A673 (cell line): ENCODE measurements around the gene SUPT5H. TPM values are rescaled to one million over a fixed set of nuclear protein-coding genes. Genes with fewer than 3 reads are reported as not detected.

Source experiments
- BruUV-seq: library from RNA; stranded (reverse); fragments of 400-500 nt; replicated peaks from 2 replicates; lab custom pipeline; 2021; lab: Mats Ljungman, UMichigan
- CTCF ChIA-PET: fragments of 300-600 bp; sonication (Branson Sonifier 250); formaldehyde crosslinking; loops from one replicate; lab custom pipeline; 2022; ENCODE audit warnings: antibody characterized with exemption; lab: Charles Lee
- POLR2A ChIA-PET: fragments of 300-600 bp; sonication (Branson Sonifier 250); formaldehyde crosslinking; loops from one replicate; lab custom pipeline; 2022; ENCODE audit warnings: antibody characterized with exemption; ENCODE audit not compliant: low non-redundant PET; lab: Charles Lee
- DNase-seq: peaks from one replicate; pipeline ENCODE4 v3.0.0-alpha.2; 2015; ENCODE audit warnings: low spot score
- H3K27ac ChIP-seq: fragments of 200-600 bp; sonication (generic); 2 replicates; pipeline ENCODE4 v1.5.1; 2016; ENCODE audit warnings: mixed run types, low read depth, mild to moderate bottlenecking, mixed read lengths, antibody characterized with exemption, low read length; ENCODE audit not compliant: poor library complexity, severe bottlenecking
- H3K27me3 ChIP-seq: fragments of 200-600 bp; sonication (generic); replicated peaks from 2 replicates; pipeline ENCODE4 v1.6.1; 2017; ENCODE audit warnings: mixed run types, low read depth, mild to moderate bottlenecking, mixed read lengths, antibody characterized with exemption, low read length; ENCODE audit not compliant: insufficient read depth, poor library complexity
- H3K36me3 ChIP-seq: fragments of 200-600 bp; sonication (generic); 2 replicates; pipeline ENCODE4 v1.6.1; 2016; ENCODE audit warnings: mixed run types, mild to moderate bottlenecking, mixed read lengths, antibody characterized with exemption, low read length; ENCODE audit not compliant: insufficient read depth, poor library complexity, severe bottlenecking
- H3K4me1 ChIP-seq: fragments of 200-600 bp; sonication (generic); 2 replicates; pipeline ENCODE4 v1.6.1; 2017; ENCODE audit warnings: mixed run types, mild to moderate bottlenecking, mixed read lengths, antibody characterized with exemption, low read length; ENCODE audit not compliant: insufficient read depth, poor library complexity, severe bottlenecking
- H3K4me3 ChIP-seq: fragments of 200-600 bp; sonication (generic); 2 replicates; pipeline ENCODE4 v1.5.1; 2016; ENCODE audit warnings: low read depth, mixed run types, mild to moderate bottlenecking, mixed read lengths, low read length; ENCODE audit not compliant: poor library complexity, severe bottlenecking
- H3K9me3 ChIP-seq: fragments of 200-600 bp; sonication (generic); 2 replicates; pipeline ENCODE4 v1.6.1; 2016; ENCODE audit warnings: mixed run types, low read depth, mild to moderate bottlenecking, mixed read lengths, antibody characterized with exemption, low read length; ENCODE audit not compliant: poor library complexity, severe bottlenecking
- CTCF ChIP-seq: fragments of 300-800, 200-600 bp; sonication (generic); conservative IDR thresholded peaks from 2 replicates; pipeline ENCODE4 v1.5.1; 2017; ENCODE audit warnings: low read depth, mild to moderate bottlenecking, antibody characterized with exemption, low read length, moderate library complexity, mixed read lengths
- EZH2 ChIP-seq: fragments of 200-600 bp; sonication (generic); IDR thresholded peaks from 2 replicates; pipeline ENCODE4 v1.6.1; 2017; ENCODE audit warnings: borderline replicate concordance, low read depth, mild to moderate bottlenecking, mixed read lengths, antibody characterized with exemption, low read length; ENCODE audit not compliant: poor library complexity, severe bottlenecking
- intact Hi-C: fragments of 100-400 bp; cut with micrococcal nuclease; formaldehyde crosslinking; loops from one replicate; pipeline ENCODE4 v1.10.0; 2022; ENCODE audit not compliant: unreplicated experiment
- total RNA-seq: library from RNA; stranded (reverse); gene quantifications from 2 replicates; pipeline ENCODE4 v1.2.3, GENCODE V29; 2021

Gene SUPT5H
- total RNA-seq, 1 experiment from 2014 or later: 169 TPM

- intact Hi-C loops: no loop called here
- no peak for DNase-seq
- ChIA-PET CTCF (no interaction called here), POLR2A (no interaction called here)
- no peaks in the 10 kb centered on the region for H3K9me3 ChIP-seq
- H3K4me3 ChIP-seq: no peak overlapping the region
- H3K27ac ChIP-seq: no peak overlapping the region
- H3K4me1 ChIP-seq: peaks cover 5% of the 10 kb centered on the region
- H3K27me3 ChIP-seq: peaks cover 49% of the 10 kb centered on the region
- BruUV-seq: no TSS peak
- TF ChIP-seq EZH2 (no peak), CTCF (no peak)
- H3K36me3 ChIP-seq: no peaks in the 10 kb centered on the region
Measured at GRCh38 chr19:39512988-39513387, 67.6 kb downstream of the SUPT5H start.

- peaks cover 36% of the 10 kb centered on the region for H3K27me3 ChIP-seq
- CTCF ChIA-PET: no interaction called here
- H3K4me1 ChIP-seq: peaks cover 5% of the 10 kb centered on the region
- H3K27ac ChIP-seq: no peak within 1 kb of the TSS
- TF ChIP-seq CTCF (peak; percentile 33), EZH2 (peak; percentile 52)
- DNase-seq: no peak
- H3K9me3 ChIP-seq: no peaks in the 10 kb centered on the region
- POLR2A ChIA-PET: interaction anchor here (0.6 kb wide), 1 partner anchor 30 kb away, joined by 3 read pairs; no protein-coding TSS in a partner anchor
- no TSS peak for BruUV-seq
- no peaks in the 10 kb centered on the region for H3K36me3 ChIP-seq
- H3K4me3 ChIP-seq: peak within 1 kb of the TSS; percentile 38
- intact Hi-C loops: no loop called here
Measured at GRCh38 chr19:39514840-39515550, 69.6 kb downstream of the SUPT5H start, which contains the start of gene SELENOV. TSS of gene SELENOV (plus strand) at chr19:39515139. CDS start at chr19:39515213, 74 bp downstream.

- Histone ChIP-seq H3K9me3 (no peaks in the 10 kb centered on the region), H3K27me3 (peaks cover 36% of the 10 kb centered on the region), H3K36me3 (no peaks in the 10 kb centered on the region), H3K4me3 (peak overlapping the region; percentile 38), H3K4me1 (peaks cover 5% of the 10 kb centered on the region), H3K27ac (no peak overlapping the region)
- POLR2A ChIA-PET: no interaction called here
- intact Hi-C loops: no loop called here
- no peak for DNase-seq
- CTCF ChIA-PET: no interaction called here
- BruUV-seq: no TSS peak
- TF ChIP-seq EZH2: no peak
- TF ChIP-seq CTCF: no peak
Measured at GRCh38 chr19:39515551-39516191, 70.3 kb downstream of the SUPT5H start.
